RCC 7860 (cell line): ENCODE data around the gene TTLL12.
A peak's percentile ranks its signal among the peaks of the same experiment; 100 is the strongest.

ENCODE experiments used
- DNase-seq: peaks from one replicate; pipeline ENCODE4 v3.0.0-alpha.2; 2015; ENCODE audit warnings: low spot score
- FAIRE-seq: peaks from 2 replicates; lab custom pipeline; 2012; peaks lifted over from hg19 to GRCh38; lab: Jason Lieb, UNC

TTLL12 gene

DNA sequence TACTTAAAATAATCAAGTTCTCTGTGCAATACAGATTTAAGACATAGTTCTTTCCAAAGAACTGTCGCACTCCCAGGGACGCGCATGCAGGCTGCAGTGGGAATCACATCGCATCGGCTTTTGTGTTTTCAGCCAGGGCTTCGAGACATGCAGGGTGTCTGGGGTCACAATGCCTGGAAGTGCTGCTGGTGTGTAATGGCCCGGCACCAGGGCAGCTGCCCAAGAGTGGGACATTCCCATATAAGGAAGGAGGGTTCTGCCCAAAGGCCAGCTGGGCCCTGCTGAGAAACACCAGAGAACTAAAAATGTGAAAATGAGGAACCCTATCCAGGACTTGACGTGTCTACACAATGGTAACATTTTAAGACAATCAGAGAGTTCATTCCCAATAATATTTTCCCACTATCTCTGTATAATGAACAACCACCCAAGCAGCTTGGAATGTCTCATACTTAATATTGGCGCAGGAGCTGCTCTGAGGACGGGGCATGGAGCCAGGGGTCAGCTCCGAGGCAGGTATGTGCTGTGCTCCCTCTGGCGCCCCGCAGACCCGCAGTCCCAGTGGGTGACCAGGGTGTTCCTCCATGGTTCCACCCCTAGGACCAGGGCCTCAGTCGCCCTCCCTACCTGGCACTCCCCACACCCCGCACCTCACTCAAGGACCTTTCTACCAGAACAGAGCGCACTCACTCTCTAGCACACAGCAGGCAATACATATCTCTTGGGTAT is 55.0 kb downstream of the TTLL12 start:
- FAIRE-seq: no peak

DNA sequence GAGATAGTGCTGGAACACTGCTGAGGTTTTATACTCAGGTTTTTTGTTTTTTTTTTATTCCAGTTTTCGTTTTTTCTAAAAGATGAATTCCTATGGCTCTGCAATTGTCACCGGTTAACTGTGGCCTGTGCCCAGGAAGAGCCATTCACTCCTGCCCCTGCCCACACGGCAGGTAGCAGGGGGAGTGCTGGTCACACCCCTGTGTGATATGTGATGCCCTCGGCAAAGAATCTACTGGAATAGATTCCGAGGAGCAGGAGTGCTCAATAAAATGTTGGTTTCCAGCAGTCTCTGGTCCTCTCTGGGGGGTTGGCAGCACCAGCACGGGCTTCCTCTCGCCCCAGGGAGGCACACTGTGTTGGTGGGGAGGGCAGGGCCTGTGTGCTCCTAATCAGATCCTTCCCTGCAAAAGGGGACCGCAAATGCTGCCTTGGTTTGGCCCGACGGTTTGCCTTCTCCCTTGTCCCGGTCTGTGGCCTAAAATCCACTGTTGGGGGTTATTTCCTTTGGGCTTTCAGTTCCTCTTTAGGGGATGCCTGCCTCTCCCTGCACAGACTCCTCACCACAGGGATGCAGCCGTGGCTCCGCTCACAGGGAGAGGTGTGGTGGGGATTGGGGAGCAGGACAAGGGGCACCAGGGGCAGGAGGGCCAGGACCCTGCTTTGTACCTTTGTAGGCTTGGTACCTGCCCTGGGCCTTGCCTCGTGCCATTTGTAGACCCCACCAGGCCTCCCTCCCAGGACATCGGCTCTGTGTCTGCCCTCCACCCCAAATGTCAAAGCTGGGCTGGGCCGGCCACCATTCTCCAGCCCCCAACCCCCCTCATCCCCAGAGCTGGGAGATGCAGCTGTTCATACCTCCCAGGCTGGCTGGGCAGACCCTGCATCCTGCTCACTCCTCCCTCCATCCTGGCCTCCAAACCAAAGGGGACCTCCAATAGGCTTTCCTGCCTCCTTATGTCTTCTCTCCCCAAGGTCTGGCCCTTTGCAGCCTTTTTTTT is 57.2 kb downstream of the TTLL12 start:
- DNase-seq: no peak
- no peak for FAIRE-seq

More for the DNA sequence above, 55.0 kb downstream of the TTLL12 start:
- DNase-seq: no peak

DNA sequence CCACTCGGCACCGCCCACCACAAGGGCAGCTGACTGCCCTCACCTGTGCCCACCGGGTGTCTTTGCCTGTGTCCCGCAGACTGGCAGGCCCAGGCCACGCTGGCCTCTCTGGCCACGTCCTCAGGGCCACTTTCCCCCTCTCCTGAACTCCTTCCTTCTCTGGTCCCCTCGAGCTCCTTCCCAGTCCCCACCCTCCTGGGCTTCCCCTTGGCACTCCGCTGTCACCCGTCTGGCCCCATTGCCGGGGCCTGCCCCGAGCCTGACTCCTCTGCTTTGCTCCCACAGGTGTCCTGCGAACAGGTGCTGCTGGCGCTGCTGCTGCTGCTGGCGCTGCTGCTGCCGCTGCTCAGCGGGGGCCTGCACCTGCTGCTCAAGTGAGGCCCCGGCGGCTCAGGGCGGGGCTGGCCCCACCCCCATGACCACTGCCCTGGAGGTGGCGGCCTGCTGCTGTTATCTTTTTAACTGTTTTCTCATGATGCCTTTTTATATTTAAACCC is 58.0 kb downstream of the TTLL12 start:
- FAIRE-seq (no peak), DNase-seq (no peak)

DNA sequence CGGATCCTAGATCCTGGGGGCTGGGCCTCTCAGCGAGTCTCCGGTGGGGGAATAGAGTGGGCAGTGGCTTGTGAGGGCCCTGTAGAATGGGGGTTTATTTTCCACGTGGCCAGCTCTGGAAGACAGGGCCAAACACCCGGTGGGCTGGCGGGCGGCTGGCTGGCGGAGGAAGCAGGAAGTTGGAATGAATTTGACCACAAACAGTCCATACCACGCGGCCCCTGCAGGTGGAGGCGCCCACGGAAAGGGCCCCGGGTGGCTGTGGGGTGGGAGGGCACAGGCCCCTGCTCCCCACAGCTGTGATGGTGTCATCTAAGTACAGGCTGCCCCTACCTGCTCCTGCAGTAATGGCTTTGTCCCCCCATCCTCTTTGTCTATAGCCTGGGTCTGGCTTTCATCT is 58.8 kb downstream of the TTLL12 start:
- FAIRE-seq (no peak), DNase-seq (no peak)

DNA sequence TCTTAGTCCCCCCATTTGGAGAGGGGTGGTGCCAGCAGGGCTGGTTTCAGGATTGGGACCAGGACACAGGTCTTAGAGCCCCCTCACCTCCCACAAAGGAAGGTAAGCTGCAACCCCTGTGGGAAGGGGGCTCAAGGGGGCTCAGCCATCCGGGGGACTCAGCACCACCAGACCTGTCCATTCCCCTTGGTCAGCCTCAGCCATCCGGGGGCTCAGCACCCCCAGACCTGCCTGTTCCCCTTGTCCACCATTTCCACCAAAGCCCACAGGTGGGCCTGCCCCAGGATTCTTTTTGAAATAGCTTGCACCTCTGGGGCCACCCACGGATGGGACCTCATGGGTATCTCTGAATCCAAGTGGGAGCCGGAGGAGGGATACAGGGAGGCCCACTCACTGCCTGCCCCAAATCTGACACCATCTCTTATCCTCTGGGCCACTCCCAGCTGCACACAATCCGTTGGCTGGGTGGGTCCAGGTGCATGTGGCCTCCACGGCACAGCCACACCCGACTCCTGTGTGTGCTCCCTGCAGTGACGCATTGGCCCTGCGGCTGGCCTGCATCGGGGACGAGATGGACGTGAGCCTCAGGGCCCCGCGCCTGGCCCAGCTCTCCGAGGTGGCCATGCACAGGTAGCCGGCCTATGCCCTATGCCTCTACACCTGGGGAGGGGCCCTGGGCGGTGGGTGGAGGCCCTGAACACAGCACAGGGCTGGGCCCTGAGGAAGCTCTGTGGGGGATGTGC is 59.6 kb downstream of the TTLL12 start:
- FAIRE-seq (no peak), DNase-seq (no peak)

DNA sequence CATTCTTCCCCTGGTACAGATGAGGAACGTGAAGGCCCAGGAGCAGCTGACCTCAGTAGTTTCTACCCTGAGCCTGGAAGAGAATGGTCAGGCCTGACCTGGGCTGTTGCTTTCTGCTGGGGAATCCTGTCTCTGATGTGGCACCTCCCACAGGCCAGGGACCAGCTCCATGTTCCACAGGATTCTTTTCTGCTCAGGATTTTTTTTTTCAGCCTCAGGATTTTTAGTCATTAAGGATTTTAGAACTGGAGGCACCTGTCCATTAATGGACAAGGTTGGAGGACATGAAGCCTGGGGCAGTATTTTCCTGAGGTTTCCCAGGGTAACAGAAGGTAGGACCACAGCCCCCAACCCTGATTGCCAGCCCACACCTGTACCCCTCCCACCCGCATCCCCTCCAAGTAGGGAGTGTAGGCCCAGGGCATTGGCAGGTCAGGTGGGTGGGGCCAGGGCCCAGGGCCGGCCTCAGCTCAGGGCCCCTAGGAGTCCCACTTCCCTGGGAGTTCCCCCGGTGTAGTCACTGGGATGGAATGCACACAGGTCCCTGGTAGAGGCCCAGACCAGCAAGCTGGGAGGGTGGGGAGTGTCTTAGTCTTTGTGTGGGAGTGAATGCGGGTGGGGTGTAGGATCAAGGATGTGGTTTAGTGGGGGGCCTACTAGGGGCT is 60.3 kb downstream of the TTLL12 start:
- DNase-seq (peak; percentile 85), FAIRE-seq (peak; percentile 70)

DNA sequence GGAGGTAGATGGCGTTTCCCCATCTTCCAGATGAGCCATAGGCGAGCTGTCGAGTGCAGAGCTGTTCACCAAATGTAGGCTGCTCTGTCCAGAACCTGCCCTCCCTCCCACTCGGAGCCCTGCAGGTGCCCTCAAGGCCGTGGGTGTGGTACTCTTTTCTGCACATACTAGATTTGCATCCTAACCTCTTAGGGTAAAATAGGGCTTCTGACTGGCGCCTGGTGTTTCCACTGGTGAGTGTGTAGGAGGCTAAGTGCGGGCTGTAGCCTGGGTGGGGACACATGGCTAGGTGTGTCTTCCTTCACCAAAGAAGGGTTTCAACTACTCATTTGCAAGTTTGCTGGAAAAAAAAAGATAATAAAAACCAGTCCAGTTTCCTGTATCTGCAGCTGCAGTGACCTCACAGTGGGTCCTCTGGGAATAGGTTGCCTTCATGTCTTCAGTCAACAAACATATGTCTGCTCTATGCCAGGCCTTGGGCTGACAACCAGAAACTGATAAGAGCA is 67.9 kb downstream of the TTLL12 start:
- FAIRE-seq (no peak), DNase-seq (no peak)

DNA sequence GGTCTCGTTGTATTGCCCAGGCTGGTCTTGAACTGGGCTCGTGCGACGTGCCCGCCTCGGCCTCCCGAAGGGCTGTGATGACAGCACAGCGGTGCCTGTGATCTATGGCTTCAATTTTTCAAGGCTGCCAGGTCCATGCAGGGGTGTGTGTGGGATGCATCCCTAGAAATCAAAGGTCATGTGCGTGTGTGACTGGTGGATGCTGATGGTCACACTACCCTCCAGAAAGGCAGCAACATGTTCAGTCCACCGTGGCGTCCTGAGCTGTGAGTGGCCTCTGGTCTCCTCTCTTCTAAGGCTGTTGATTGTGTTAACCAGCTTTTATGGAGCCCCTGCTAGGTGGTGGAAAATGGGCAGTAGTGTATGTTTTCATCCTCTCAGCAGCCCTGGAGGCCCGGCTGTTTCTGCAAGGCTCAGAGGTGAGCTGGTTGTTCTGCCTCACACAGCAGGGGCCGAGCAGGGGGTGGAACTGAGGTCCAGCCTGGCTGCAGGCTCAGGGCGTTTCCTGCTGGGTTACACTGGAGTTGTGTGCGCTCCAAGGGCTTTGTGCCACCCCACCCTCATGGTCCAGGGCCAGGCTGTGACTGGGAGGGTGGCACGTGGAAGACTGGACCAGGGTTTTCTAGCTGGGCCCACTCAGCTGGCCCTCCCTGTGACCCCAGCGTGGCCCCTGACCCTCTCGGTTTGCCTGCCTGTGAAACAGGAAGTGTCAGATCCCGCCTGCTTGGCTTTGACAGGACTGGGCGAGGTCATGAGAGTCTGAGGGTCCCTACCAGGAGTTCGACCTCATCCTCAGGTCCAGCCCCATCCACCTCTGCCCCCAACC is 68.7 kb downstream of the TTLL12 start:
- FAIRE-seq (no peak), DNase-seq (no peak)

DNA sequence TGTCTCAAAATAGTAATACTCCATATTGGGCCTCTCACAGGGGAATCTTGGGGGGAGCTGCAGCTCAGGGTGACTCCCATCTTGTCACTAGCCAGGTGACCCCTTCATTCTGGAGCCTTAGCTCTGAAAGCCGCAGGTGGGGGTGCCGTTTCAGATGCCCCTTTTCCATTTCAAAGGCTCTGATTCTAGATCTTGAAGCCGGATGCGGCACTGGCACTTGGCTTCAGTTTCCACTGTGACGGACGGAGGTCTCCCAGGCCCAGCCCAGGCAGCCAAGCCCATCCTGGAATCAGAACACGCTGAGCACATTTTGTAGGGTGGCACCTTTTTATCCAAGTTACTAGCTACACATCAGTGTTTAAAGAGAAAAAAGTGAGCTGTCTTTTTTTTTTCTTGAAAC is 70.0 kb downstream of the TTLL12 start:
- no peak for DNase-seq
- FAIRE-seq: no peak
